Epithelial cell of esophagus (primary cell): Measurements from ENCODE around the gene TBC1D5.
"Not testable (repeated sequence)": the region's sequence is repeated elsewhere in the genome, so short reads cannot be mapped to it uniquely, and the experiment has no call there.

Source experiments
- DNase-seq: peaks from one replicate; pipeline ENCODE4 v3.0.0; 2010; ENCODE audit warnings: low read depth
- H3K4me3 ChIP-seq: 2 replicates; pipeline ENCODE4 v1.5.1; 2011; ENCODE audit warnings: mild to moderate bottlenecking, low read length, control low read depth
- CTCF ChIP-seq: IDR thresholded peaks from 2 replicates; pipeline ENCODE4 v1.5.1; 2011; ENCODE audit warnings: low read depth, mild to moderate bottlenecking, low read length, control low read depth, inconsistent platforms; ENCODE audit not compliant: insufficient read depth; ENCODE audit errors: missing control alignments

Gene TBC1D5

DNA sequence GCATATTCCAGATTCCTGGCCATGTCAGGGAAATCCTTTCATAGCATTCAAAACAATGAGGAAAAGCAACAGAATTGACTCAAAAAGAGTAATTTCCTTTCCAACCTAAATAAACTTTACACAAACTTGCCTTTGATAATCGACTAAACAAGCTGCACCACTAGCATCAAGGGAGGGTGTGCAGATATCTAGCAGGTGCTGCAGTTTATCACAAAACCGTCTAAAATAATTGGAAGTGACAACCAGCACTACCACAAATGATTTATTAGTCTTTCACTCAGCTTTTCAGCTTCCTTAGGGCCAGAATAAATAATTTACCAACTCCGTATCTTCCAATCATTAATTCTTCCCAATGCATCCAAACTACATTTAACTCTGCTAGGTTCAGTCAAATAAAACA, 71.7 kb downstream of the TBC1D5 start:
- no peak for DNase-seq
- no peak for TF ChIP-seq CTCF
- no peak overlapping the region for H3K4me3 ChIP-seq

GRCh38 chr3:17664923-17665322, 77.5 kb downstream of the TBC1D5 start:
- H3K4me3 ChIP-seq, result no peak overlapping the region
- no peak for DNase-seq
- no peak for TF ChIP-seq CTCF

- no peak for TF ChIP-seq CTCF
- DNase-seq, result no peak
- no peak overlapping the region for H3K4me3 ChIP-seq
These were observed 86.2 kb downstream of the TBC1D5 start for GRCh38 chr3:17656264-17656663.

DNA sequence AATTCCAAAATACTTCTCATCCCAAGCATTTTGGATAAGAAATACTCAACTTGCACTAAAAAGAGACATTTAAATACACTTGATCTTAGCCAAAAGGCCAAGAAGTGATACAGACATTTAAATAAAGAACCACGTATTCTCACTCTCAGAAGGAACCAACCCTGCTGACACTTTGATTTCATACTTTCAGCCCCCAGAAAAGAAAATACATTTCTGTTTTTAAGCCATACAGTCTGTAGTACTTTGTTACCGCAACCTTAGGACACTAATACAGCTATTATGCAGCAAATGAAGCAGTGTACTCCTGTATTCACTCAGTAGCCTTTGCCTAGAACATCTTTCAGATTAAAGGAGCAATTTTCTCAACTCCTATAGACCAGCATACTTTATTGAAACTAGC, 86.7 kb downstream of the TBC1D5 start:
- H3K4me3 ChIP-seq, result no peak overlapping the region
- TF ChIP-seq CTCF, result no peak
- no peak for DNase-seq

GRCh38 chr3:17649748-17650147, 92.7 kb downstream of the TBC1D5 start:
- DNase-seq, H3K4me3 ChIP-seq: not testable (repeated sequence)

DNA sequence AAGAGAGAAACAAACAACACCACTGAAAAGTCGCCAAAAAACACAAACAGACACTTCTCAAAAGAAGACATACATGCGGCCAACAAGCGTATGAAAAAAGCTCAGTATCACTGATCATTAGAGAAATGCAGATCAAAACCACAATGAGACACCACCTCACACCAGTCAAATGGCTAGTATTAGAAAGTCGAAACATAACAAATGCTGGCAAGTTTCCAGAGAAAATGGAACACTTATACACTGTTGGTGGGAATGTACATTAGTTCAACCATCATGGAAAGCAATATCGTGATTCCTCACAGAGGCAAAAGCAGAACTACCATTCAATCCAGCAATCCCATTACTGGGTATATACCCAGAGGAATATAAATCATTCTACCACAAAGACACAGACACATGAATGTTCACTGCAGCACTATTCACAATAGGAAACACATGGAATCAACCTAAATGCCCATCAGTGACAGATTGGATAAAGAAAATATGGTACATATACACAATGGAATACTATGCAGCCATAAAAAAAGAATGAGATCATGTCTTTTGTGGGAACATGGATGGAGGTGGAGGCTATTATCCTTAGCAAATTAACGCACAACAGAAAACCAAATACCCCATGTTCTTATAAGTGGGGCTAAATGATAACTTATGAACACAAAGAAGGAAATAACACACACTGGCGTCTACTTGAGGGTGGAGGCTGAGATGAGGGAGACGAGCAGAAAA, 93.6 kb downstream of the TBC1D5 start:
- not testable (repeated sequence) for DNase-seq, H3K4me3 ChIP-seq

DNA sequence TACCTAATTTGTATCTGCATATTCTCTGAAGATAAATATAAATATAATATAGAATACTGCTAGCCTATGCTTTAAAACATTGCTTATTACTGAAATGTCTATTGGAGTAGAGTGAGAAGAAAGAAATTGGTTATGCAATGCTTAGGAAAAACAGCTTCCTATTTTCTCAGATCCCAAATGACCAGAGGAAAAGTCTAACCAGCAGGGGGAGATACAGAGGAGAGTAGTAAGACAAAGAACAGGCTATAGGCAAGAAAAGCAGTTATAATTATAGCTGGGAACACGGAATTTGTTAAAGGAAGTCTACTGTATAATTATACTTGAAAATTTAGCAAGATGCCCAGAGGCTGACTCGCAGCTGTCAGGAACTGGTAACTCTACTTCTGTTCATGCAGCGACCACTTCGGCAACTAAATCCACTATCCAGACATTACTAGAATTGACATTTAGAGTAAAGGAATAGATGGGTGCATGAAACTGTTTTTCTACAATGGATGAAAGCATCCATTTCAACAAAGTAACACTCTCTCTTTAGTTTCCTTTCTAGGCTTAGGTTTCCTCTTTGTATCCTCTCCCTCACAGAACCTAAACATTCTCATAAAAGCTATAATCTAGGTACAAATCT, 97.2 kb downstream of the TBC1D5 start:
- DNase-seq, result peak; percentile 78
- no peak overlapping the region for H3K4me3 ChIP-seq
- TF ChIP-seq CTCF, result peak; percentile 82

DNA sequence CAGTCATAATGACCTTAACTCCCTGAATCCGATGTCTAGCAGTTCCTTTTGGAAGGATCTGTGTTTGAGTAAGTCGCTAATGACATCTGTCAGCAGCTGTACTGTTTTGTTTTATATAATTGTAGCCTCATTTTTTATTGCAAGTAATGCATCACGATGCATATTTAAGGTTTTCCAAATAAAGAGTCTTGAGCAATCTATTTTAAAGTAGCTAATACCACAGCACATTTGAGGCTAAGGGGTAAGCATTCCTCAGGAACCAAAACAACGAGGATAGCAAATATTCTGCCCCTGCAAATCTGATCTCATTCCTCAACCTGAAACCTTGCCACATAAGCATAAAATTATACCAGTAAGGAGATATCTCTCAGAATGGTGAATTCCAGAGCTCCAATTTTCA, 98.7 kb downstream of the TBC1D5 start:
- TF ChIP-seq CTCF, result no peak
- H3K4me3 ChIP-seq, result no peak overlapping the region
- DNase-seq, result no peak
